WTC11 (cell line): ENCODE results near the gene MAP4K4. TPM values are rescaled to one million over a fixed set of nuclear protein-coding genes. Genes with fewer than 3 reads are reported as not detected.

Experiments used
- ATAC-seq: fragments of 200-7000 bp; cut with Tn5 transposase; 2 replicates; pipeline ENCODE4 v1.10.0; 2021; ENCODE audit warnings: mild to moderate bottlenecking, moderate library complexity
- CTCF ChIA-PET: fragments of 300-600 bp; sonication (Branson Sonifier 250); formaldehyde crosslinking; loops from one replicate; lab custom pipeline; 2021; ENCODE audit warnings: antibody characterized with exemption; lab: Charles Lee
- POLR2A ChIA-PET: fragments of 350-600 bp; sonication (Branson Sonifier 250); formaldehyde crosslinking; loops from one replicate; lab custom pipeline; 2021; ENCODE audit warnings: antibody characterized with exemption; lab: Charles Lee
- DNase-seq: peaks from one replicate; pipeline ENCODE4 v3.0.0; 2021; ENCODE audit warnings: low spot score
- H3K27ac Mint-ChIP-seq: 2 replicates; pipeline ENCODE4 v1.8.0; 2021; ENCODE audit warnings: mixed read lengths
- H3K27me3 Mint-ChIP-seq: 2 replicates; pipeline ENCODE4 v1.8.0; 2021; ENCODE audit warnings: low read depth, mild to moderate bottlenecking, moderate library complexity, mixed read lengths
- H3K36me3 Mint-ChIP-seq: 2 replicates; pipeline ENCODE4 v1.8.0; 2021; ENCODE audit warnings: mixed read lengths
- H3K4me1 Mint-ChIP-seq: 2 replicates; pipeline ENCODE4 v1.8.0; 2022; ENCODE audit warnings: mixed read lengths
- H3K4me3 Mint-ChIP-seq: 2 replicates; pipeline ENCODE4 v1.8.0; 2021; ENCODE audit warnings: mild to moderate bottlenecking, moderate library complexity, mixed read lengths
- H3K9me3 Mint-ChIP-seq: 2 replicates; pipeline ENCODE4 v1.8.0; 2021; ENCODE audit warnings: mixed read lengths
- ATF1 ChIP-seq: sonication (generic); formaldehyde crosslinking; IDR thresholded peaks from 2 replicates; pipeline ENCODE4 v1.8.1; 2023; ENCODE audit warnings: mild to moderate bottlenecking, moderate library complexity, missing genetic modification reagents
- JUN ChIP-seq: sonication (generic); formaldehyde crosslinking; IDR thresholded peaks from 2 replicates; pipeline ENCODE4 v1.8.0; 2023; ENCODE audit warnings: mild to moderate bottlenecking, missing genetic modification reagents
- OVOL2 ChIP-seq: fragments of 250-450 bp; sonication (Bioruptor Pico); IDR thresholded peaks from 2 replicates; pipeline ENCODE4 v1.9.0; 2021; ENCODE audit warnings: mild to moderate bottlenecking, borderline replicate concordance
- PRRX2 ChIP-seq: fragments of 250-450 bp; sonication (Bioruptor Pico); IDR thresholded peaks from 2 replicates; pipeline ENCODE4 v1.8.0; 2021; ENCODE audit warnings: mild to moderate bottlenecking
- RORB ChIP-seq: fragments of 250-450 bp; sonication (Bioruptor Pico); IDR thresholded peaks from 2 replicates; pipeline ENCODE4 v1.9.0; 2021; ENCODE audit warnings: mild to moderate bottlenecking
- ZNF121 ChIP-seq: sonication (generic); formaldehyde crosslinking; IDR thresholded peaks from 2 replicates; pipeline ENCODE4 v1.8.0; 2023; ENCODE audit warnings: missing genetic modification reagents
- ZNF317 ChIP-seq: sonication (generic); formaldehyde crosslinking; IDR thresholded peaks from 2 replicates; pipeline ENCODE4 v1.8.1; 2023; ENCODE audit warnings: low read depth, mild to moderate bottlenecking, moderate library complexity, missing genetic modification reagents, borderline replicate concordance
- ZNF416 ChIP-seq: fragments of 250-450 bp; sonication (Bioruptor Pico); IDR thresholded peaks from 2 replicates; pipeline ENCODE4 v1.9.0; 2021; ENCODE audit warnings: mild to moderate bottlenecking, inconsistent platforms
- ZNF671 ChIP-seq: fragments of 250-450 bp; sonication (Bioruptor Pico); IDR thresholded peaks from 2 replicates; pipeline ENCODE4 v1.8.0; 2021; ENCODE audit warnings: mild to moderate bottlenecking
- total RNA-seq: library from RNA; stranded (reverse); gene quantifications from 3 replicates; pipeline ENCODE4 v1.2.3, GENCODE V29; 2021
- TF ChIP-seq, protein P1 (sequence below): fragments of 250-450 bp; sonication (Bioruptor Pico); IDR thresholded peaks from 2 replicates; pipeline ENCODE4 v1.9.0; 2021; ENCODE audit warnings: mild to moderate bottlenecking, borderline replicate concordance
- TF ChIP-seq, protein P2 (sequence below): sonication (generic); formaldehyde crosslinking; IDR thresholded peaks from 2 replicates; pipeline ENCODE4 v1.8.0; 2022; ENCODE audit warnings: mild to moderate bottlenecking, missing genetic modification reagents
- TF ChIP-seq, protein P3 (sequence below): sonication (generic); formaldehyde crosslinking; IDR thresholded peaks from 2 replicates; pipeline ENCODE4 v1.8.1; 2023; ENCODE audit warnings: mild to moderate bottlenecking, moderate library complexity, missing genetic modification reagents
- TF ChIP-seq, protein P4 (sequence below): fragments of 250-450 bp; sonication (Bioruptor Pico); IDR thresholded peaks from 2 replicates; pipeline ENCODE4 v1.9.0; 2021; ENCODE audit warnings: mild to moderate bottlenecking
- TF ChIP-seq, protein P5 (sequence below): sonication (generic); formaldehyde crosslinking; IDR thresholded peaks from 2 replicates; pipeline ENCODE4 v1.8.0; 2022; ENCODE audit warnings: mild to moderate bottlenecking, missing genetic modification reagents
- TF ChIP-seq, protein P6 (sequence below): sonication (generic); formaldehyde crosslinking; IDR thresholded peaks from 2 replicates; pipeline ENCODE4 v1.8.1; 2023; ENCODE audit warnings: mild to moderate bottlenecking, missing genetic modification reagents
- TF ChIP-seq, protein P7 (sequence below): sonication (generic); formaldehyde crosslinking; IDR thresholded peaks from 2 replicates; pipeline ENCODE4 v1.8.1; 2022; ENCODE audit warnings: low read depth, missing genetic modification reagents, borderline replicate concordance

Gene MAP4K4
- total RNA-seq, 1 experiment from 2014 or later = 112 TPM

DNA sequence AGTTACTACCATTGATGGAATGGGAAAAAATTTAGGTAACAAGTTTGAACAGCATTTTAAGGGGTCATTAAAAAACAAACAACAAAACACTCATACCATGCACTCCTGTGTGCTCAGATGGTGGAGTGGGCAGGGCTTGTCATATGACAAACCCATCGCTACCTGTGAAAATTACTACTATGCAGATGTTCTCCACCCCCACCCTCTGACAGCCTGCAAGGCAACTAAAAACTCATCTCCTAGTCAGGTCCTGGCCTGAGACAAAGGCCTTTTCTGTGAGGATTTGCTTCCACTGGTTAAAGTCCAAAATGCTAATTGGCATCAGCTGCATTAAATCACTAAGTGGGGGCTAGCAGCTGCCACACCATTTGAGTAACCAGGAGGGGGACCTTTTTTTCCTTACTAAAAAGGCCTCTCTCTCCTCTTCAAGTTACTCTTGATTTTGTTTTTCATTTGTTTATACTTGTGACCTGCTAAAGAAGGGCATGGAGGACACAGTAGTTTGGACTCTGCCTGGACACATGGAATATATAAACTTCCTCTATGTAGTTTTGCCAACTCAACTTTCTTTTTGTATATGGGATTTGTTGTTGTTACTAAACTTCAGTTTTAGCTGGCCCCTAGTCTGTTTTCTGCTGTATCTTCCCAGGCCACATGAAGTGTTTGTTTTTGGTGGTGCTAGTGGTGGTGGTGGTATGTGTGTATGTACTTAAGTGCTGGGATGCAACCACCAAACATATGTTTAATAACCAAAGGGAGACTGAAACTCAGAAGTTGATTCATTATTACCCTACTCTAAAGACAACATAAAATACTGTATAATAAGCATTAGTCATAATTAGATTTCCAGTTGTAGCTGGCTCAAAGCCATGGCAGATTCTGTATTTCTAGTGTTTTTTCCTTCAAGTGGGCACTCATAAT lies 121.3 kb downstream of the MAP4K4 start (continued):
- TF ChIP-seq, protein P1, sequence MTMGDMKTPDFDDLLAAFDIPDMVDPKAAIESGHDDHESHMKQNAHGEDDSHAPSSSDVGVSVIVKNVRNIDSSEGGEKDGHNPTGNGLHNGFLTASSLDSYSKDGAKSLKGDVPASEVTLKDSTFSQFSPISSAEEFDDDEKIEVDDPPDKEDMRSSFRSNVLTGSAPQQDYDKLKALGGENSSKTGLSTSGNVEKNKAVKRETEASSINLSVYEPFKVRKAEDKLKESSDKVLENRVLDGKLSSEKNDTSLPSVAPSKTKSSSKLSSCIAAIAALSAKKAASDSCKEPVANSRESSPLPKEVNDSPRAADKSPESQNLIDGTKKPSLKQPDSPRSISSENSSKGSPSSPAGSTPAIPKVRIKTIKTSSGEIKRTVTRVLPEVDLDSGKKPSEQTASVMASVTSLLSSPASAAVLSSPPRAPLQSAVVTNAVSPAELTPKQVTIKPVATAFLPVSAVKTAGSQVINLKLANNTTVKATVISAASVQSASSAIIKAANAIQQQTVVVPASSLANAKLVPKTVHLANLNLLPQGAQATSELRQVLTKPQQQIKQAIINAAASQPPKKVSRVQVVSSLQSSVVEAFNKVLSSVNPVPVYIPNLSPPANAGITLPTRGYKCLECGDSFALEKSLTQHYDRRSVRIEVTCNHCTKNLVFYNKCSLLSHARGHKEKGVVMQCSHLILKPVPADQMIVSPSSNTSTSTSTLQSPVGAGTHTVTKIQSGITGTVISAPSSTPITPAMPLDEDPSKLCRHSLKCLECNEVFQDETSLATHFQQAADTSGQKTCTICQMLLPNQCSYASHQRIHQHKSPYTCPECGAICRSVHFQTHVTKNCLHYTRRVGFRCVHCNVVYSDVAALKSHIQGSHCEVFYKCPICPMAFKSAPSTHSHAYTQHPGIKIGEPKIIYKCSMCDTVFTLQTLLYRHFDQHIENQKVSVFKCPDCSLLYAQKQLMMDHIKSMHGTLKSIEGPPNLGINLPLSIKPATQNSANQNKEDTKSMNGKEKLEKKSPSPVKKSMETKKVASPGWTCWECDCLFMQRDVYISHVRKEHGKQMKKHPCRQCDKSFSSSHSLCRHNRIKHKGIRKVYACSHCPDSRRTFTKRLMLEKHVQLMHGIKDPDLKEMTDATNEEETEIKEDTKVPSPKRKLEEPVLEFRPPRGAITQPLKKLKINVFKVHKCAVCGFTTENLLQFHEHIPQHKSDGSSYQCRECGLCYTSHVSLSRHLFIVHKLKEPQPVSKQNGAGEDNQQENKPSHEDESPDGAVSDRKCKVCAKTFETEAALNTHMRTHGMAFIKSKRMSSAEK (CRISPR knock-in tag) = no peak
- no peak for TF ChIP-seq ZNF121

DNA sequence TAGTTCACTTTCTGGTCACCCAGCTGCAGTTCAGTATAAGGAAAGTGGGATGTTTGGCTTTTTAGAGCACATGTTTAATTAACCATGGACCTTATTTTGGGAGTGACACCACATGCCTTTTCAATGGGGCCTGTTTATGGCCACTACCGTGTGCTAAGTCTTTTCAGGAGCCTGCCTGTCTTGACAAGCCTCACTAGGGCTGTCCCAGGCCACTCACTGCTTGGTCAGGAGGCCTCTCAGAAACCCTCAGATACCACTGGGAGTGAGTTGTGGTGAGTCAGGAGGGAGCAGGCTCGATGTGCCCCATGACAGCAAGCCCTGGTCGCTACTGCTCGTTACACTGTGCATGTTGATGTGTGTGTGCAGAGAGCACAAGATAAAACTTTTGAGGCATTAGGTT lies 123.0 kb downstream of the MAP4K4 start:
- H3K36me3 Mint-ChIP-seq = no peaks in the 10 kb centered on the region
- TF ChIP-seq JUN (CRISPR knock-in tag) = no peak
- TF ChIP-seq, protein P2, sequence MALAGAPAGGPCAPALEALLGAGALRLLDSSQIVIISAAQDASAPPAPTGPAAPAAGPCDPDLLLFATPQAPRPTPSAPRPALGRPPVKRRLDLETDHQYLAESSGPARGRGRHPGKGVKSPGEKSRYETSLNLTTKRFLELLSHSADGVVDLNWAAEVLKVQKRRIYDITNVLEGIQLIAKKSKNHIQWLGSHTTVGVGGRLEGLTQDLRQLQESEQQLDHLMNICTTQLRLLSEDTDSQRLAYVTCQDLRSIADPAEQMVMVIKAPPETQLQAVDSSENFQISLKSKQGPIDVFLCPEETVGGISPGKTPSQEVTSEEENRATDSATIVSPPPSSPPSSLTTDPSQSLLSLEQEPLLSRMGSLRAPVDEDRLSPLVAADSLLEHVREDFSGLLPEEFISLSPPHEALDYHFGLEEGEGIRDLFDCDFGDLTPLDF (CRISPR knock-in tag) = no peak
- ChIA-PET CTCF (no interaction called here), POLR2A (no interaction called here)
- no peak overlapping the region for H3K4me3 Mint-ChIP-seq
- H3K27me3 Mint-ChIP-seq = no peaks in the 10 kb centered on the region
- H3K9me3 Mint-ChIP-seq = no peaks in the 10 kb centered on the region
- H3K4me1 Mint-ChIP-seq = peaks cover 59% of the 10 kb centered on the region
- ATAC-seq (no peak), DNase-seq (no peak)
- peak overlapping the region; percentile 46; the same call in 1 of the 2 replicates for H3K27ac Mint-ChIP-seq

DNA sequence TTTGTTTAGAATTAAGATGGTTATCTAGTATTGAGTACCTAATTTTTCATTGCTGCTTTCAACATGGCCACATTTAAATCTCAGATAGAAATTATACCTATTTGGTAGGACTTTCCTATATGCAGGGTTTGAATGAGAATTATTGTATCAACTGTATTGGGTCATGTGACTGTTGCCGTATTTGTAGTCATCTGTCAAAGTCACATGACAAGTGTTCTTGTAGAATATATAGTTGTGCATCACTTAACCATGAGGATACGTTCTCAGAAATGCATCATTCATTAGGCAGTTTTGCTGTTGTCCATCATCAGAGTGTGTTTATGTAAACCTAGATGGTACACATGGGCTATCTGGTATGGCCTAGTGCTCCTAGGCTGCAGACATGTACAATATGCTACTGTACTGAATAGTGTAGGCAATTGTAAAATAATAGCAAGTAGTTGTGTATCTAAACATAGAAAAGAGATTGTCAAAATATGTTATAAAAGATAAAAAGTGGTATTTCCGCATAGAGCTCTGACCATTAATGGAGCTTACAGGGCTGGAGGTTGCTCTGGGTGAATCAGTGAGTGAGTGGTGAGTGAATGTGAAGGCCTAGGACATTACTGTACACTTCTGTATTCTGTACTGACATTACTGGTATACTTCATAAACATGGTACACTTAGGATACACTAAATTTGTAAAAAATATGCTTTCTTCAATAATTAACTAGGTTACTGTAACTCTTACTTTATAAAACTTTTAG lies 123.7 kb downstream of the MAP4K4 start:
- Mint-ChIP-seq H3K4me1 (peaks cover 52% of the 10 kb centered on the region), H3K27me3 (no peaks in the 10 kb centered on the region), H3K4me3 (no peak overlapping the region), H3K36me3 (peaks cover 2% of the 10 kb centered on the region; the same call in 1 of the 2 replicates), H3K9me3 (no peaks in the 10 kb centered on the region), H3K27ac (no peak overlapping the region)
- POLR2A ChIA-PET = no interaction called here
- DNase-seq = no peak
- TF ChIP-seq ZNF671 (CRISPR knock-in tag) = no peak
- no peak for TF ChIP-seq ATF1 (CRISPR knock-in tag)
- no peak for TF ChIP-seq OVOL2
- TF ChIP-seq, protein P3, sequence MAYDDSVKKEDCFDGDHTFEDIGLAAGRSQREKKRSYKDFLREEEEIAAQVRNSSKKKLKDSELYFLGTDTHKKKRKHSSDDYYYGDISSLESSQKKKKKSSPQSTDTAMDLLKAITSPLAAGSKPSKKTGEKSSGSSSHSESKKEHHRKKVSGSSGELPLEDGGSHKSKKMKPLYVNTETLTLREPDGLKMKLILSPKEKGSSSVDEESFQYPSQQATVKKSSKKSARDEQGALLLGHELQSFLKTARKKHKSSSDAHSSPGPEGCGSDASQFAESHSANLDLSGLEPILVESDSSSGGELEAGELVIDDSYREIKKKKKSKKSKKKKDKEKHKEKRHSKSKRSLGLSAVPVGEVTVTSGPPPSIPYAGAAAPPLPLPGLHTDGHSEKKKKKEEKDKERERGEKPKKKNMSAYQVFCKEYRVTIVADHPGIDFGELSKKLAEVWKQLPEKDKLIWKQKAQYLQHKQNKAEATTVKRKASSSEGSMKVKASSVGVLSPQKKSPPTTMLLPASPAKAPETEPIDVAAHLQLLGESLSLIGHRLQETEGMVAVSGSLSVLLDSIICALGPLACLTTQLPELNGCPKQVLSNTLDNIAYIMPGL = no peak
- no peak for TF ChIP-seq ZNF317 (CRISPR knock-in tag)
- TF ChIP-seq, all 79 proteins: peak for 0
- no peak for ATAC-seq
- CTCF ChIA-PET = interaction anchor here (3.0 kb wide), 1 partner anchor 10 kb away, joined by 12 read pairs; no protein-coding TSS in a partner anchor

DNA sequence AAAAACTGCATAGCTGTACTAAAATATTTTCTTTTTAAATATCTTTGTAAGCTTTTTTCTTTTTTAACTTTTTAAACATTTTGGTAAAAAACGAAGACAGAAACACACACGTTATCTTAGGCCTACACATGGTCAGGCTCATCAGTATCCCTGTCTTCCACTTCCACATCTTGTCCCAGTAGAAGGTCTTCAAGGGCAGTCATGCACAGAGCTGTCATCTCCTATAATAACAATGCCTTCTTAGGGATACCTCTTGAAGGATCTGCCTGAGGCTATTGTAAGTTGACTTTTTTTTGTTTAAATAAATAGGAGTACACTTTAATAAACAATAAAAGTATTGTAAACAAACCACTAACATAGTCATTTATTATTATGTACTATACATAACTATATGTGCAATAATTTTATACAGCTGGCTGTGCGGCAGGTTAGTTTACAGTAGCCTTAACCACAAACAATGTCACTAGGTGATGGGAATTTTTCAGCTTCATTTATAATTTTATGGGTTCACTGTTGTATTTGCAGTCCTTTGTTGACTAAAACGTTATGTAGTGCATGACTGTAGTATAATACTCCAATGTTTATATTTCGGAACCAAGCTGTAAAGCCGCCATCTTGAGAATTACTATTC lies 124.4 kb downstream of the MAP4K4 start:
- no peak overlapping the region for H3K27ac Mint-ChIP-seq
- no peak for DNase-seq
- H3K4me1 Mint-ChIP-seq = peaks cover 46% of the 10 kb centered on the region
- no peak for ATAC-seq
- no peaks in the 10 kb centered on the region for H3K27me3 Mint-ChIP-seq
- H3K4me3 Mint-ChIP-seq = no peak overlapping the region
- CTCF ChIA-PET = interaction anchor here (0.8 to 3.0 kb wide), 2 partner anchors 9 to 55 kb away, joined by 3 to 12 read pairs; no protein-coding TSS in a partner anchor
- peaks cover 6% of the 10 kb centered on the region; the same call in 1 of the 2 replicates for H3K36me3 Mint-ChIP-seq
- H3K9me3 Mint-ChIP-seq = no peaks in the 10 kb centered on the region
- POLR2A ChIA-PET = no interaction called here
- no peak for TF ChIP-seq RORB
- TF ChIP-seq, protein P4, sequence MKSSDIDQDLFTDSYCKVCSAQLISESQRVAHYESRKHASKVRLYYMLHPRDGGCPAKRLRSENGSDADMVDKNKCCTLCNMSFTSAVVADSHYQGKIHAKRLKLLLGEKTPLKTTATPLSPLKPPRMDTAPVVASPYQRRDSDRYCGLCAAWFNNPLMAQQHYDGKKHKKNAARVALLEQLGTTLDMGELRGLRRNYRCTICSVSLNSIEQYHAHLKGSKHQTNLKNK (CRISPR knock-in tag) = no peak
- no peak for TF ChIP-seq ZNF416 (CRISPR knock-in tag)
- TF ChIP-seq, protein P5, sequence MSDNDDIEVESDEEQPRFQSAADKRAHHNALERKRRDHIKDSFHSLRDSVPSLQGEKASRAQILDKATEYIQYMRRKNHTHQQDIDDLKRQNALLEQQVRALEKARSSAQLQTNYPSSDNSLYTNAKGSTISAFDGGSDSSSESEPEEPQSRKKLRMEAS (CRISPR knock-in tag) = no peak
- TF ChIP-seq, protein P6, sequence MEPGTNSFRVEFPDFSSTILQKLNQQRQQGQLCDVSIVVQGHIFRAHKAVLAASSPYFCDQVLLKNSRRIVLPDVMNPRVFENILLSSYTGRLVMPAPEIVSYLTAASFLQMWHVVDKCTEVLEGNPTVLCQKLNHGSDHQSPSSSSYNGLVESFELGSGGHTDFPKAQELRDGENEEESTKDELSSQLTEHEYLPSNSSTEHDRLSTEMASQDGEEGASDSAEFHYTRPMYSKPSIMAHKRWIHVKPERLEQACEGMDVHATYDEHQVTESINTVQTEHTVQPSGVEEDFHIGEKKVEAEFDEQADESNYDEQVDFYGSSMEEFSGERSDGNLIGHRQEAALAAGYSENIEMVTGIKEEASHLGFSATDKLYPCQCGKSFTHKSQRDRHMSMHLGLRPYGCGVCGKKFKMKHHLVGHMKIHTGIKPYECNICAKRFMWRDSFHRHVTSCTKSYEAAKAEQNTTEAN (CRISPR knock-in tag) = no peak
- TF ChIP-seq PRRX2 (CRISPR knock-in tag) = no peak
- TF ChIP-seq OVOL2 = no peak
- TF ChIP-seq, protein P7, sequence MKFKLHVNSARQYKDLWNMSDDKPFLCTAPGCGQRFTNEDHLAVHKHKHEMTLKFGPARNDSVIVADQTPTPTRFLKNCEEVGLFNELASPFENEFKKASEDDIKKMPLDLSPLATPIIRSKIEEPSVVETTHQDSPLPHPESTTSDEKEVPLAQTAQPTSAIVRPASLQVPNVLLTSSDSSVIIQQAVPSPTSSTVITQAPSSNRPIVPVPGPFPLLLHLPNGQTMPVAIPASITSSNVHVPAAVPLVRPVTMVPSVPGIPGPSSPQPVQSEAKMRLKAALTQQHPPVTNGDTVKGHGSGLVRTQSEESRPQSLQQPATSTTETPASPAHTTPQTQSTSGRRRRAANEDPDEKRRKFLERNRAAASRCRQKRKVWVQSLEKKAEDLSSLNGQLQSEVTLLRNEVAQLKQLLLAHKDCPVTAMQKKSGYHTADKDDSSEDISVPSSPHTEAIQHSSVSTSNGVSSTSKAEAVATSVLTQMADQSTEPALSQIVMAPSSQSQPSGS = no peak
